ENCODE measurements around the gene HEYL. TPM values are rescaled to one million over a fixed set of nuclear protein-coding genes. Genes with fewer than 3 reads are reported as not detected.

Gene HEYL
- total RNA-seq, 1 experiment from 2014 or later: 8.8 TPM

GRCh38 chr1:39638965-39639304 is 508 bp downstream of the HEYL start (continued):
- no peak for TF ChIP-seq CEBPB (IDR thresholded peaks at IDR 0.05; ENCODE audit: low read depth)
- no peak for TF ChIP-seq SRF (IDR thresholded peaks at IDR 0.05; ENCODE audit: low read depth)
- no peak for TF ChIP-seq ZNF274 (IDR thresholded peaks at IDR 0.05; ENCODE audit: low read depth, low read length)
- no peak for TF ChIP-seq ATF3 (IDR thresholded peaks at IDR 0.05)
- TF ChIP-seq EZH2 (IDR thresholded peaks at IDR 0.05): no peak
- TF ChIP-seq RAD21 (IDR thresholded peaks at IDR 0.05; ENCODE audit: low read depth): no peak
- TF ChIP-seq YY1 (IDR thresholded peaks at IDR 0.05; ENCODE audit: extremely low read depth, insufficient replicate concordance, low read depth, low read length): no peak
- TF ChIP-seq JUND (IDR thresholded peaks at IDR 0.05): no peak
- no peak for TF ChIP-seq EGR1 (IDR thresholded peaks at IDR 0.05; ENCODE audit: low read depth)
- TF ChIP-seq POLR2A (IDR thresholded peaks at IDR 0.05; ENCODE audit: borderline replicate concordance, extremely low read depth, insufficient read depth, insufficient read length): no peak
- no peak for TF ChIP-seq TCF7L2 (IDR thresholded peaks at IDR 0.05; ENCODE audit: borderline replicate concordance, extremely low read depth, insufficient read depth, insufficient read length)
- TF ChIP-seq ZFX (IDR thresholded peaks at IDR 0.05): no peak

GRCh38 chr1:39637361-39637760 is 2.1 kb downstream of the HEYL start:
- no peak overlapping the region for H3K27ac ChIP-seq (ENCODE audit: low read depth, low read length)
- H3K9me2 ChIP-seq (ENCODE audit: insufficient read depth): no peaks in the 10 kb centered on the region
- intact Hi-C loops (cut with micrococcal nuclease): no loop called here
- no peaks in the 10 kb centered on the region for H3K27me3 ChIP-seq (ENCODE audit: insufficient read depth, low read length)
- no peaks in the 10 kb centered on the region for H3K79me2 ChIP-seq (ENCODE audit: insufficient read depth, low read length)
- no peak overlapping the region for H2AFZ ChIP-seq (ENCODE audit: low read depth, low read length, poor library complexity, severe bottlenecking)
- no peaks in the 10 kb centered on the region for H3K36me3 ChIP-seq (ENCODE audit: control insufficient read depth in 1 of 2, insufficient read depth in 2 of 2, low read length in 2 of 2)
- RAD21 ChIA-PET (ENCODE audit: low non-redundant PET in 1 of 2, low total read pairs in 2 of 2, uncharacterized antibody in 2 of 2, unreplicated experiment in 2 of 2): no interaction called here
- BruUV-seq (replicated peaks): no TSS peak
- CTCF ChIA-PET: no interaction called here
- no peaks in the 10 kb centered on the region for H3K9me3 ChIP-seq (ENCODE audit: control insufficient read depth in 1 of 2, insufficient read depth in 1 of 2, low read depth in 1 of 2, low read length in 2 of 2)
- TF ChIP-seq SRF (IDR thresholded peaks at IDR 0.05; ENCODE audit: low read depth) (no peak), RAD21 (IDR thresholded peaks at IDR 0.05; ENCODE audit: low read depth) (no peak), MAX (IDR thresholded peaks at IDR 0.05) (no peak), POLR2A (IDR thresholded peaks at IDR 0.05; ENCODE audit: borderline replicate concordance, extremely low read depth, insufficient read depth, insufficient read length) (no peak), ATF3 (IDR thresholded peaks at IDR 0.05) (no peak), ZBTB33 (IDR thresholded peaks at IDR 0.05; ENCODE audit: extremely low read depth, insufficient replicate concordance, low read length) (no peak), SIN3A (IDR thresholded peaks at IDR 0.05; ENCODE audit: low read depth) (no peak), SP1 (IDR thresholded peaks at IDR 0.05; ENCODE audit: low read depth) (no peak), TCF7L2 (IDR thresholded peaks at IDR 0.05; ENCODE audit: borderline replicate concordance, extremely low read depth, insufficient read depth, insufficient read length) (no peak), ZFX (IDR thresholded peaks at IDR 0.05) (no peak), FOSL1 (IDR thresholded peaks at IDR 0.05; ENCODE audit: low read depth) (no peak), EZH2 (IDR thresholded peaks at IDR 0.05) (no peak), REST (IDR thresholded peaks at IDR 0.05; ENCODE audit: low read depth) (no peak), ELF1 (IDR thresholded peaks at IDR 0.05; ENCODE audit: borderline replicate concordance, low read depth) (no peak), POLR2AphosphoS5 (IDR thresholded peaks at IDR 0.05; ENCODE audit: low read depth, low read length) (no peak), EGR1 (IDR thresholded peaks at IDR 0.05; ENCODE audit: low read depth) (no peak), JUND (IDR thresholded peaks at IDR 0.05) (no peak), ZNF274 (IDR thresholded peaks at IDR 0.05; ENCODE audit: low read depth, low read length) (no peak)
- ATAC-seq: no peak
- H4K20me1 ChIP-seq (ENCODE audit: insufficient read depth): no peaks in the 10 kb centered on the region
- no peak for DNase-seq (ENCODE audit: low read depth, low spot score)
- H3K4me3 ChIP-seq (replicated peaks in 1 of 2; ENCODE audit: low read depth in 1 of 2, low read length in 2 of 2): no peak overlapping the region
- H3K9ac ChIP-seq (ENCODE audit: low read length): no peak overlapping the region
- H3K4me1 ChIP-seq (ENCODE audit: control insufficient read depth in 1 of 2, insufficient read depth in 2 of 2, low read length in 2 of 2): peaks cover 8 to 17% of the 10 kb centered on the region in 2 experiments
- POLR2A ChIA-PET: no interaction called here
- no peak overlapping the region for H3K4me2 ChIP-seq (ENCODE audit: low read length)

Data from HCT116 (cell line).